HepG2 (cell line): ENCODE results near the gene MTG1. TPM values are rescaled to one million over a fixed set of nuclear protein-coding genes. Genes with fewer than 3 reads are reported as not detected.

Experiments used
- ATAC-seq: fragments of 200-7000 bp; cut with Tn5 transposase; 3 replicates; pipeline ENCODE4 v1.9.1; 2020; ENCODE audit warnings: mild to moderate bottlenecking, moderate library complexity
- BruUV-seq: library from RNA; stranded (reverse); fragments of 400-500 nt; replicated peaks from 2 replicates; lab custom pipeline; 2021; lab: Mats Ljungman, UMichigan
- CTCF ChIA-PET: fragments of 300-600 bp; formaldehyde crosslinking; extraction: SDS; loops from one replicate; lab custom pipeline; 2021; ENCODE audit warnings: low total read pairs, inconsistent platforms, low intra/inter-chr PET ratio; lab: Yijun Ruan, JAX
- POLR2A ChIA-PET: fragments of 350-600 bp; sonication (Branson Sonifier 250); formaldehyde crosslinking; loops from one replicate; lab custom pipeline; 2020; ENCODE audit warnings: antibody characterized with exemption, inconsistent platforms; lab: Yijun Ruan, JAX
- DNase-seq: peaks from one replicate; pipeline ENCODE4 v3.0.0-alpha.2; 2015; ENCODE audit warnings: low spot score
- FAIRE-seq: peaks from 3 replicates; lab custom pipeline; 2011; peaks lifted over from hg19 to GRCh38; lab: Jason Lieb, UNC
- H2AFZ ChIP-seq: one replicate; pipeline ENCODE4 v1.6.1; 2011; ENCODE audit warnings: low read length, inconsistent platforms
- H3K27ac ChIP-seq: fragments of 300-600 bp; 3 replicates; pipeline ENCODE4 v1.8.0; 2011; ENCODE audit warnings: mixed run types, mild to moderate bottlenecking, mixed read lengths, low read length, inconsistent platforms; ENCODE audit not compliant: insufficient read depth; ENCODE audit errors: extremely low read length
- H3K27me3 ChIP-seq, 2 experiments: fragments of 200-600 bp in 1 of 2; 2 replicates in 1 of 2; 3 replicates in 1 of 2; pipeline versions ENCODE4 v1.6.0 to v1.8.0; 2011; ENCODE audit warnings: low read length in 2 of 2, mild to moderate bottlenecking in 2 of 2, moderate library complexity in 2 of 2, inconsistent platforms in 1 of 2; ENCODE audit not compliant: insufficient read depth in 2 of 2, control insufficient read depth in 1 of 2
- H3K36me3 ChIP-seq, 2 experiments: fragments of 200-600 bp in 1 of 2; replicated peaks in 1 of 2; 2 replicates in 1 of 2; 3 replicates in 1 of 2; pipeline versions ENCODE4 v1.5.1 to v1.8.0; 2011; ENCODE audit warnings: low read length in 2 of 2, inconsistent platforms in 1 of 2; ENCODE audit not compliant: insufficient read depth in 2 of 2, control insufficient read depth in 1 of 2
- H3K4me1 ChIP-seq: 2 replicates; pipeline ENCODE4 v1.5.1; 2012; ENCODE audit warnings: low read length, inconsistent platforms; ENCODE audit not compliant: insufficient read depth
- H3K4me2 ChIP-seq: 2 replicates; pipeline ENCODE4 v1.6.0; 2011; ENCODE audit warnings: low read depth, low read length, inconsistent platforms
- H3K4me3 ChIP-seq, 3 experiments: fragments of 200-600 bp in 1 of 3; sonication (generic), shearing (Covaris generic) in 1 of 3; replicated peaks in 1 of 3; 2 replicates each; pipeline ENCODE4 v1.5.1; 2011 to 2016; ENCODE audit warnings: low read length in 3 of 3, inconsistent platforms in 2 of 3, low read depth in 2 of 3, mild to moderate bottlenecking in 2 of 3, control low read depth in 1 of 3, mixed read lengths in 1 of 3; ENCODE audit not compliant: insufficient read depth in 1 of 3
- H3K79me2 ChIP-seq: one replicate; pipeline ENCODE4 v1.6.1; 2011; ENCODE audit warnings: low read length, inconsistent platforms; ENCODE audit not compliant: insufficient read depth
- H3K9ac ChIP-seq: 2 replicates; pipeline ENCODE4 v1.6.0; 2011; ENCODE audit warnings: mild to moderate bottlenecking, low read depth, low read length, inconsistent platforms; ENCODE audit not compliant: insufficient read depth
- H3K9me3 ChIP-seq: 2 replicates; pipeline ENCODE4 v1.5.1; 2012; ENCODE audit warnings: mild to moderate bottlenecking, low read length
- H4K20me1 ChIP-seq: 2 replicates; pipeline ENCODE4 v1.6.0; 2011; ENCODE audit warnings: inconsistent platforms, mild to moderate bottlenecking, low read length, moderate library complexity; ENCODE audit not compliant: insufficient read depth
- AKAP8 ChIP-seq: sonication (generic); formaldehyde crosslinking; IDR thresholded peaks from 2 replicates; pipeline ENCODE4 v1.5.1; 2020; ENCODE audit warnings: mild to moderate bottlenecking, missing genetic modification reagents
- CTCF ChIP-seq: sonication (generic); formaldehyde crosslinking; IDR thresholded peaks from 2 replicates; pipeline ENCODE4 v1.5.0; 2020; ENCODE audit warnings: mild to moderate bottlenecking, missing genetic modification reagents, moderate library complexity
- KIAA2018 ChIP-seq: sonication (generic); formaldehyde crosslinking; IDR thresholded peaks from 2 replicates; pipeline ENCODE4 v1.5.0; 2020; ENCODE audit warnings: mild to moderate bottlenecking, missing genetic modification reagents, borderline replicate concordance
- MXD1 ChIP-seq: sonication (generic); formaldehyde crosslinking; IDR thresholded peaks from 2 replicates; pipeline ENCODE4 v1.4.0; 2020; ENCODE audit warnings: mild to moderate bottlenecking, missing genetic modification reagents
- NFKB2 ChIP-seq: sonication (generic); formaldehyde crosslinking; IDR thresholded peaks from 2 replicates; pipeline ENCODE4 v1.4.0; 2020; ENCODE audit warnings: missing genetic modification reagents, borderline replicate concordance
- NFYB ChIP-seq: sonication (generic); formaldehyde crosslinking; IDR thresholded peaks from 2 replicates; pipeline ENCODE4 v1.4.0; 2020; ENCODE audit warnings: missing genetic modification reagents
- PHF21A ChIP-seq: sonication (generic); formaldehyde crosslinking; IDR thresholded peaks from 2 replicates; pipeline ENCODE4 v1.5.0; 2020; ENCODE audit warnings: mild to moderate bottlenecking, missing genetic modification reagents
- POLR2G ChIP-seq: fragments of 200-400 bp; formaldehyde crosslinking; IDR thresholded peaks from 2 replicates; pipeline ENCODE4 v1.6.1; 2018; ENCODE audit warnings: mild to moderate bottlenecking, low read depth, low read length, moderate library complexity
- RBFOX2 ChIP-seq: fragments of 200-400 bp; formaldehyde crosslinking; IDR thresholded peaks from 2 replicates; pipeline ENCODE4 v1.6.1; 2017; ENCODE audit warnings: low read depth, mild to moderate bottlenecking, low read length
- TAF1 ChIP-seq: sonication (generic); formaldehyde crosslinking; IDR thresholded peaks from 2 replicates; pipeline ENCODE4 v1.4.0; 2020; ENCODE audit warnings: missing genetic modification reagents
- TAF15 ChIP-seq: fragments of 200-400 bp; formaldehyde crosslinking; IDR thresholded peaks from one replicate; pipeline ENCODE4 v1.6.1; 2018; ENCODE audit warnings: mild to moderate bottlenecking, low read depth, low read length; ENCODE audit not compliant: poor library complexity, severe bottlenecking
- ZNF251 ChIP-seq: sonication (generic); formaldehyde crosslinking; IDR thresholded peaks from 2 replicates; pipeline ENCODE4 v1.9.0; 2021; ENCODE audit warnings: mild to moderate bottlenecking, missing genetic modification reagents
- ZNF264 ChIP-seq: sonication (generic); formaldehyde crosslinking; IDR thresholded peaks from 2 replicates; pipeline ENCODE4 v1.4.0; 2020; ENCODE audit warnings: missing genetic modification reagents
- WGBS: methylation state at CpG from one replicate; pipeline ENCODE4 v1.1.6; 2017; ENCODE audit warnings: low lambda C conversion rate; 5-methylcytosine and 5-hydroxymethylcytosine counted together
- in situ Hi-C: cut with HindIII; loops from 2 replicates; pipeline ENCODE4 v1.10.0; 2017; ENCODE audit warnings: low pct_unique_long_range_greater_than_20kb; ENCODE audit not compliant: extremely low pct_ligation_motif_present
- intact Hi-C: fragments of 100-400 bp; cut with micrococcal nuclease; formaldehyde crosslinking; loops from one replicate; pipeline ENCODE4 v1.10.0; 2022; ENCODE audit not compliant: unreplicated experiment
- polyA plus RNA-seq, 8 experiments: library from polyadenylated mRNA; depleted of rRNA in 3 of 8; stranded (reverse) in 7 of 8; unstranded in 1 of 8; fragments of >200 nt; fragmentation: Illumina TruSeq in 4 of 8; extraction: Trizol in 4 of 8; gene quantifications; 2 replicates each; pipeline versions ENCODE4 v1.2.1 to v1.2.3, GENCODE V29; 2011 to 2016; ENCODE audit warnings: low read depth in 4 of 8, missing spikeins in 1 of 8, mixed read lengths in 1 of 8; ENCODE audit not compliant: insufficient read depth in 1 of 8
- total RNA-seq, 5 experiments: library from RNA; depleted of rRNA; stranded (reverse); fragments of >200 nt; fragmentation: Illumina TruSeq; extraction: Trizol; gene quantifications; 2 replicates each; pipeline ENCODE4 v1.2.3, GENCODE V29; 2016; ENCODE audit warnings: low read depth in 1 of 5

The MTG1 gene
- total and polyA plus RNA-seq, 2 of the 13 experiments (the other 11 are each of a cell fraction or from before 2014, with no cell fraction given): 42.0 to 103 TPM

GRCh38 chr10:133351408-133352318 is 42.3 kb upstream of the MTG1 start:
- ChIA-PET POLR2A (no interaction called here), CTCF (no interaction called here)
- peaks cover 5 to 14% of the 10 kb centered on the region in 2 experiments; a peak in 3 of 5 replicates for H3K36me3 ChIP-seq
- intact Hi-C loops: no loop called here
- no peak for DNase-seq
- H2AFZ ChIP-seq: no peak overlapping the region
- no peak for FAIRE-seq
- BruUV-seq: TSS peak; percentile 49
- peaks cover 51% of the 10 kb centered on the region for H3K4me1 ChIP-seq
- no peaks in the 10 kb centered on the region for H3K9me3 ChIP-seq
- peaks cover 13% of the 10 kb centered on the region; the same call in 1 of the 2 replicates for H4K20me1 ChIP-seq
- H3K79me2 ChIP-seq: peaks cover 6% of the 10 kb centered on the region
- H3K27me3 ChIP-seq: no peaks in the 10 kb centered on the region
- WGBS: no CpG with 5 or more reads among the region's 24 CpGs
- no peak overlapping the region for H3K27ac ChIP-seq
- no peak overlapping the region for H3K4me3 ChIP-seq
- ATAC-seq: no peak
- no peak overlapping the region for H3K4me2 ChIP-seq
- in situ Hi-C loops: no loop called here
- no peak overlapping the region for H3K9ac ChIP-seq
- TF ChIP-seq CTCF (CRISPR knock-in tag) (peak; percentile 41), KIAA2018 (CRISPR knock-in tag) (no peak), TAF15 (peak; percentile 60), RBFOX2 (peak; percentile 61), NFYB (no peak), PHF21A (no peak), ZNF264 (CRISPR knock-in tag) (0 out of 2 replicates have a peak, but pooled peaks have one; percentile 43), MXD1 (0 out of 2 replicates have a peak, but pooled peaks have one; percentile 33), AKAP8 (CRISPR knock-in tag) (peak; percentile 49; the same call in 1 of the 2 replicates), TAF1 (CRISPR knock-in tag) (no peak), POLR2G (peak; percentile 22; the same call in 1 of the 2 replicates), NFKB2 (CRISPR knock-in tag) (0 out of 2 replicates have a peak, but pooled peaks have one; percentile 21), ZNF251 (CRISPR knock-in tag) (no peak)
